SK-N-SH (cell line): ENCODE data around the gene ATP13A4. TPM values are rescaled to one million over a fixed set of nuclear protein-coding genes. Genes with fewer than 3 reads are reported as not detected.

Experiments
- CTCF ChIA-PET: fragments of 300-600, 350-600 bp; formaldehyde crosslinking; extraction: SDS; loops from one replicate; lab custom pipeline; 2021; lab: Yijun Ruan, JAX
- POLR2A ChIA-PET: fragments of 350-600 bp; sonication (Branson Sonifier 250); formaldehyde crosslinking; extraction: SDS; loops from one replicate; lab custom pipeline; 2020; ENCODE audit warnings: antibody characterized with exemption, inconsistent platforms; lab: Yijun Ruan, JAX
- DNase-seq: peaks from one replicate; pipeline ENCODE4 v3.0.0; 2012
- H2AFZ ChIP-seq: fragments of 200-600 bp; sonication (generic); 2 replicates; pipeline ENCODE4 v1.8.1; 2016; ENCODE audit warnings: antibody characterized with exemption, mild to moderate bottlenecking, low read depth
- H3F3A ChIP-seq: fragments of 200-600 bp; sonication (generic); replicated peaks from 2 replicates; pipeline ENCODE3; 2016; ENCODE audit warnings: antibody characterized with exemption, mild to moderate bottlenecking; ENCODE audit not compliant: insufficient read depth
- H3K27ac ChIP-seq, 2 experiments: fragments of 200-500 bp in 1 of 2; fragments of 200-600 bp in 1 of 2; sonication (Bioruptor generic) in 1 of 2; sonication (generic), shearing (Covaris generic) in 1 of 2; 2 replicates each; pipeline versions ENCODE4 v1.5.1 to v1.6.1; 2014 to 2016; ENCODE audit warnings: low read depth in 2 of 2, inconsistent platforms in 1 of 2, low read length in 1 of 2, mild to moderate bottlenecking in 1 of 2, mixed read lengths in 1 of 2
- H3K27me3 ChIP-seq: fragments of 200-600 bp; sonication (generic), shearing (Covaris generic); 2 replicates; pipeline ENCODE4 v1.6.1; 2016; ENCODE audit warnings: mixed run types; ENCODE audit not compliant: insufficient read depth
- H3K36me3 ChIP-seq, 2 experiments: fragments of 200-500 bp in 1 of 2; fragments of 200-600 bp in 1 of 2; sonication (Bioruptor generic) in 1 of 2; sonication (generic) in 1 of 2; replicated peaks in 1 of 2; 2 replicates each; pipeline versions ENCODE3 to v1.5.1; 2014 to 2016; ENCODE audit warnings: low read length in 1 of 2, mild to moderate bottlenecking in 1 of 2; ENCODE audit not compliant: insufficient read depth in 2 of 2, control insufficient read depth in 1 of 2
- H3K4me1 ChIP-seq, 2 experiments: fragments of 200-500 bp in 1 of 2; fragments of 200-600 bp in 1 of 2; sonication (Bioruptor generic) in 1 of 2; sonication (generic), shearing (Covaris generic) in 1 of 2; 2 replicates each; pipeline versions ENCODE4 v1.5.1 to v1.6.1; 2014 to 2016; ENCODE audit warnings: low read depth in 1 of 2, low read length in 1 of 2, mixed run types in 1 of 2; ENCODE audit not compliant: insufficient read depth in 2 of 2, control insufficient read depth in 1 of 2
- H3K4me2 ChIP-seq: fragments of 200-600 bp; sonication (generic), shearing (Covaris generic); 2 replicates; pipeline ENCODE4 v1.6.1; 2017; ENCODE audit warnings: mixed run types
- H3K4me3 ChIP-seq, 2 experiments: fragments of 200-500 bp in 1 of 2; fragments of 200-600 bp in 1 of 2; sonication (Bioruptor generic) in 1 of 2; sonication (generic), shearing (Covaris generic) in 1 of 2; 2 replicates each; pipeline versions ENCODE4 v1.5.1 to v1.8.1; 2014 to 2016; ENCODE audit warnings: low read depth in 2 of 2, inconsistent platforms in 1 of 2, low read length in 1 of 2, mild to moderate bottlenecking in 1 of 2, mixed read lengths in 1 of 2, moderate library complexity in 1 of 2
- H3K79me2 ChIP-seq: fragments of 200-600 bp; sonication (generic); 2 replicates; pipeline ENCODE4 v1.8.1; 2017; ENCODE audit warnings: mild to moderate bottlenecking; ENCODE audit not compliant: insufficient read depth
- H3K9ac ChIP-seq: fragments of 200-600 bp; sonication (generic); 2 replicates; pipeline ENCODE4 v1.6.1; 2017; ENCODE audit warnings: mixed run types
- H3K9me2 ChIP-seq: fragments of 200-600 bp; sonication (generic); 2 replicates; pipeline ENCODE4 v1.6.1; 2017; ENCODE audit warnings: mixed run types
- H3K9me3 ChIP-seq: fragments of 200-600 bp; sonication (generic); 2 replicates; pipeline ENCODE4 v1.6.1; 2017; ENCODE audit warnings: mixed run types, mild to moderate bottlenecking, moderate library complexity
- H4K20me1 ChIP-seq: fragments of 200-600 bp; sonication (generic); 2 replicates; pipeline ENCODE4 v1.6.1; 2017; ENCODE audit warnings: mild to moderate bottlenecking, mixed run types; ENCODE audit not compliant: insufficient read depth
- ELF1 ChIP-seq: IDR thresholded peaks from 2 replicates; pipeline ENCODE4 v1.4.0; 2012
- EP300 ChIP-seq, 2 experiments: IDR thresholded peaks; 2 replicates each; pipeline versions ENCODE4 v1.4.0 to v1.6.1; 2012; ENCODE audit warnings: borderline replicate concordance in 1 of 2, low read depth in 1 of 2, low read length in 1 of 2
- EZH2phosphoT487 ChIP-seq: fragments of 200-600 bp; sonication (generic); IDR thresholded peaks from 2 replicates; pipeline ENCODE4 v1.6.1; 2017; ENCODE audit warnings: low read depth, mixed run types, mild to moderate bottlenecking, antibody characterized with exemption, moderate library complexity, borderline replicate concordance
- FOSL2 ChIP-seq: IDR thresholded peaks from 2 replicates; pipeline ENCODE4 v1.4.0; 2012; ENCODE audit warnings: low read depth, mild to moderate bottlenecking, moderate library complexity, borderline replicate concordance
- FOXJ3 ChIP-seq: sonication (generic); formaldehyde crosslinking; IDR thresholded peaks from 2 replicates; pipeline ENCODE4 v1.5.1; 2020; ENCODE audit warnings: mild to moderate bottlenecking, missing genetic modification reagents
- GABPA ChIP-seq: IDR thresholded peaks from 2 replicates; pipeline ENCODE4 v1.4.0; 2012; ENCODE audit warnings: low read depth, mild to moderate bottlenecking
- NFIC ChIP-seq: IDR thresholded peaks from 2 replicates; pipeline ENCODE4 v1.4.0; 2012; ENCODE audit warnings: borderline replicate concordance
- RAD21 ChIP-seq: IDR thresholded peaks from 2 replicates; pipeline ENCODE4 v1.6.1; 2012; ENCODE audit warnings: mild to moderate bottlenecking, low read length
- RCOR1 ChIP-seq: fragments of 150-350 bp; IDR thresholded peaks from 2 replicates; pipeline ENCODE4 v1.6.1; 2017; ENCODE audit warnings: antibody characterized with exemption, low read length
- RXRA ChIP-seq: IDR thresholded peaks from 2 replicates; pipeline ENCODE4 v1.4.0; 2012; ENCODE audit warnings: low read depth, mild to moderate bottlenecking, borderline replicate concordance
- SIN3A ChIP-seq: IDR thresholded peaks from 2 replicates; pipeline ENCODE4 v1.6.1; 2012; ENCODE audit warnings: low read depth, mild to moderate bottlenecking, low read length, moderate library complexity, borderline replicate concordance
- TCF12 ChIP-seq: IDR thresholded peaks from 2 replicates; pipeline ENCODE4 v1.4.0; 2012
- YY1 ChIP-seq: IDR thresholded peaks from 2 replicates; pipeline ENCODE4 v1.4.0; 2012; ENCODE audit warnings: low read depth, mild to moderate bottlenecking
- WGBS: methylation state at CpG from one replicate; pipeline ENCODE4 v1.1.6; 2017; ENCODE audit warnings: low lambda C conversion rate; 5-methylcytosine and 5-hydroxymethylcytosine counted together
- polyA plus RNA-seq, 3 experiments: library from polyadenylated mRNA; depleted of rRNA; stranded (reverse); fragments of >200 nt; gene quantifications; 2 replicates each; pipeline ENCODE4 v1.2.3, GENCODE V29; 2012
- TF ChIP-seq, protein P1 (sequence below): IDR thresholded peaks from 2 replicates; pipeline ENCODE4 v1.4.0; 2012; ENCODE audit warnings: low read depth, borderline replicate concordance
- TF ChIP-seq, protein P2 (sequence below): IDR thresholded peaks from 2 replicates; pipeline ENCODE4 v1.4.0; 2012; ENCODE audit warnings: low read depth

ATP13A4 gene
- polyA plus RNA-seq, 1 of the 3 experiments (the other 2 are of a cell fraction), result 0.02 TPM

DNA sequence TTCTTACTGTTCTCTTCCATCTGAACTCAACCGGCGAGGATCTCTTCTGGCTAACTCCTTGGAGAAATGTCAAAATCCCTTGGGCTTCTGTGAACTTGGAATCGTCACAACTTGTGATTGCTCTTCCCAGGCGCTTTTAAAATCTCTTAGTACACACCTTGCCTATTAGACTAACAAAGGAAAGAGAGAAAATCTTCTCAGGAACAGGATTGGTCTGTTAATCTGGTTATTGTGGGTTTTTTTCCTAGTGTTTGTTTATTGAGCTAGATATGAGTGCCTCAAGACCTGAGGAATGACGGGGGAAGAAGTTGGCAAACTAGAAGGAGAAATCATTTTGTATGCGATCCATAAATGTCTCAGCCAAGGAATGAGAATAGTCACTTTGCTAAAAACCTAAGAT is 176.0 kb downstream of the ATP13A4 start, which contains the start of gene ATP13A5:
Gene ATP13A5, minus strand, starts transcription at position 48 of the 400 bp plus-strand sequence. Its CDS starts 28 bp downstream, at position 20.
- Histone ChIP-seq H3K36me3 (no peaks in the 10 kb centered on the region), H2AFZ (no peak within 1 kb of the TSS), H3K79me2 (no peaks in the 10 kb centered on the region), H3K9me2 (no peaks in the 10 kb centered on the region), H3K9ac (no peak within 1 kb of the TSS), H3F3A (no peaks in the 10 kb centered on the region), H3K4me1 (no peaks in the 10 kb centered on the region), H3K4me2 (no peak within 1 kb of the TSS), H4K20me1 (no peaks in the 10 kb centered on the region), H3K27me3 (peaks cover 5% of the 10 kb centered on the region; the same call in 1 of the 2 replicates), H3K9me3 (no peaks in the 10 kb centered on the region), H3K4me3 (no peak within 1 kb of the TSS), H3K27ac (no peak within 1 kb of the TSS)
- DNase-seq, result no peak
- CTCF ChIA-PET, result no interaction called here
- TF ChIP-seq EP300 (IDR thresholded peaks at IDR 0.05; ENCODE audit: borderline replicate concordance in 1 of 2, low read depth in 1 of 2, low read length in 1 of 2) (no peak), FOSL2 (no peak), FOXJ3 (CRISPR knock-in tag) (no peak), SIN3A (no peak), ELF1 (no peak), GABPA (no peak), RCOR1 (no peak)
- TF ChIP-seq, protein P1, sequence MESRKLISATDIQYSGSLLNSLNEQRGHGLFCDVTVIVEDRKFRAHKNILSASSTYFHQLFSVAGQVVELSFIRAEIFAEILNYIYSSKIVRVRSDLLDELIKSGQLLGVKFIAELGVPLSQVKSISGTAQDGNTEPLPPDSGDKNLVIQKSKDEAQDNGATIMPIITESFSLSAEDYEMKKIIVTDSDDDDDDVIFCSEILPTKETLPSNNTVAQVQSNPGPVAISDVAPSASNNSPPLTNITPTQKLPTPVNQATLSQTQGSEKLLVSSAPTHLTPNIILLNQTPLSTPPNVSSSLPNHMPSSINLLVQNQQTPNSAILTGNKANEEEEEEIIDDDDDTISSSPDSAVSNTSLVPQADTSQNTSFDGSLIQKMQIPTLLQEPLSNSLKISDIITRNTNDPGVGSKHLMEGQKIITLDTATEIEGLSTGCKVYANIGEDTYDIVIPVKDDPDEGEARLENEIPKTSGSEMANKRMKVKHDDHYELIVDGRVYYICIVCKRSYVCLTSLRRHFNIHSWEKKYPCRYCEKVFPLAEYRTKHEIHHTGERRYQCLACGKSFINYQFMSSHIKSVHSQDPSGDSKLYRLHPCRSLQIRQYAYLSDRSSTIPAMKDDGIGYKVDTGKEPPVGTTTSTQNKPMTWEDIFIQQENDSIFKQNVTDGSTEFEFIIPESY, result no peak
- WGBS, result 8% methylated on average over 6 of the region's 6 CpGs
- POLR2A ChIA-PET, result no interaction called here

DNA sequence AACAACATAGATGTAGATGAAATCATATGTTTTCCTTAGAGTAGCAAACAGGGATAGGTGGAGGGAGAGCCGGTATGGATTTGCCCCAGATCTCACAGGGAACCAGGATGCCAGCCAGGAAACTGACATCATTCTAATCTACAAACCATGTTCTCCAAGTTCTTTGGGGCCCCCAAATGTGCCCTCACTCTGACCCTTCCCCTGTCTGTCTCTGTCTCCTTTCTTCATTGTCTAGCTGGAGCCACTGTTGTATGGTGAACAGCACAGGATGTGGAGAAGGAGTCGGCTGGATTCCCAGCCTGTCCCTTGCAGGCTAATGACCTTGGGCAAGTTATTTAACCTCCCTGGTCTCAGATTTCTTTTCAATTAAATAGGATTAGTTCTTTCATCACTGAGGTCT is 177.1 kb downstream of the ATP13A4 start:
- Histone ChIP-seq H3F3A (no peaks in the 10 kb centered on the region), H3K27me3 (peaks cover 5% of the 10 kb centered on the region; the same call in 1 of the 2 replicates), H3K79me2 (no peaks in the 10 kb centered on the region), H3K4me3 (no peak overlapping the region), H4K20me1 (no peaks in the 10 kb centered on the region)
- 14% methylated on average over 2 of the region's 2 CpGs for WGBS
- CTCF ChIA-PET, result no interaction called here
- TF ChIP-seq RAD21, result no peak
- TF ChIP-seq TCF12, result no peak
- no peak for TF ChIP-seq EP300 (IDR thresholded peaks at IDR 0.05; ENCODE audit: borderline replicate concordance in 1 of 2, low read depth in 1 of 2, low read length in 1 of 2)
- TF ChIP-seq, all 33 proteins: peak for 0
- Histone ChIP-seq H3K9ac (no peak overlapping the region), H3K4me2 (no peak overlapping the region), H3K9me3 (no peaks in the 10 kb centered on the region), H3K9me2 (no peaks in the 10 kb centered on the region), H3K4me1 (no peaks in the 10 kb centered on the region), H3K27ac (no peak overlapping the region), H2AFZ (no peak overlapping the region), H3K36me3 (no peaks in the 10 kb centered on the region)
- POLR2A ChIA-PET, result no interaction called here
- no peak for DNase-seq

DNA sequence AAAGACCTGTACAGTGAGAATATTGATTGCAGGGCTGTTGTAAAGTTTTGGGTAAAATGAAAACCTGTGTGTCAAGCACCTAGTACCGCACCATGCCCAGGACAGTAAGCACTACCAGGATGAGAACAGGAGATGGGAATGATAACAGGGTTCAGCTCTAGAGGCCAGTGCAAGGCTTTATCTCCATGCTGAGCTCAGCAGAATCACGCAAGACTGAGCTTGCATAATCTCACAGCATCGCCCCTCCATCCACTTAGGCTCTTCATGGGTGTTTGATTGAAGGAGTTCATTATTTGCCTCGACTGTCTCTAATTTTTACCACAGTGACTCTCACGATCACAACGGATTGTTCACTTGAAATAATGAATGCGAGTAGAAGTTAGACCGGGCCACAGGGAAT is 179.1 kb downstream of the ATP13A4 start:
- H3K27me3 ChIP-seq, result peaks cover 5% of the 10 kb centered on the region; the same call in 1 of the 2 replicates
- H3K9me2 ChIP-seq, result no peaks in the 10 kb centered on the region
- H3K9ac ChIP-seq, result no peak overlapping the region
- no peaks in the 10 kb centered on the region for H4K20me1 ChIP-seq
- H3K4me3 ChIP-seq, result no peak overlapping the region
- H3K36me3 ChIP-seq, result no peaks in the 10 kb centered on the region
- H3K4me1 ChIP-seq, result no peaks in the 10 kb centered on the region
- no peaks in the 10 kb centered on the region for H3F3A ChIP-seq
- ChIA-PET POLR2A (no interaction called here), CTCF (interaction anchor here (0.6 kb wide), 1 partner anchor 69 kb away, joined by 3 read pairs; no protein-coding TSS in a partner anchor)
- no peaks in the 10 kb centered on the region for H3K9me3 ChIP-seq
- H3K4me2 ChIP-seq, result no peak overlapping the region
- TF ChIP-seq NFIC (no peak), EZH2phosphoT487 (no peak), RAD21 (no peak), YY1 (no peak), RXRA (no peak), TCF12 (no peak)
- TF ChIP-seq, protein P1, result no peak
- TF ChIP-seq, protein P2, sequence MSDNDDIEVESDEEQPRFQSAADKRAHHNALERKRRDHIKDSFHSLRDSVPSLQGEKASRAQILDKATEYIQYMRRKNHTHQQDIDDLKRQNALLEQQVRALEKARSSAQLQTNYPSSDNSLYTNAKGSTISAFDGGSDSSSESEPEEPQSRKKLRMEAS, result no peak
- no peak overlapping the region for H3K27ac ChIP-seq
- no peak overlapping the region for H2AFZ ChIP-seq
- WGBS, result 17% methylated on average over 8 of the region's 8 CpGs
- no peak for DNase-seq
- no peaks in the 10 kb centered on the region for H3K79me2 ChIP-seq
